HFFc6 (cell line): ENCODE results near the gene GIGYF1. TPM values are rescaled to one million over a fixed set of nuclear protein-coding genes. Genes with fewer than 3 reads are reported as not detected.
"Not testable (repeated sequence)": the region's sequence is repeated elsewhere in the genome, so short reads cannot be mapped to it uniquely, and the experiment has no call there.

Source experiments
- DNase-seq: peaks from one replicate; pipeline ENCODE4 v3.0.0-alpha.2; 2018
- H3K27ac Mint-ChIP-seq: 2 replicates; pipeline ENCODE4 v1.8.0; 2020; ENCODE audit warnings: mild to moderate bottlenecking, mixed read lengths
- H3K27me3 Mint-ChIP-seq: 2 replicates; pipeline ENCODE4 v1.8.0; 2021; ENCODE audit warnings: mild to moderate bottlenecking, moderate library complexity, mixed read lengths; ENCODE audit not compliant: insufficient read depth
- H3K36me3 Mint-ChIP-seq: 2 replicates; pipeline ENCODE4 v1.8.0; 2021; ENCODE audit warnings: low read depth, mixed read lengths
- H3K4me1 Mint-ChIP-seq: 2 replicates; pipeline ENCODE4 v1.8.0; 2020; ENCODE audit warnings: low read depth, mixed read lengths
- H3K4me3 Mint-ChIP-seq: 2 replicates; pipeline ENCODE4 v1.8.0; 2020; ENCODE audit warnings: mild to moderate bottlenecking, moderate library complexity, mixed read lengths
- H3K9me3 Mint-ChIP-seq: 2 replicates; pipeline ENCODE4 v1.8.0; 2020; ENCODE audit warnings: mild to moderate bottlenecking, mixed read lengths
- CTCF ChIP-seq: fragments of 200-600 bp; sonication (generic); IDR thresholded peaks from 2 replicates; pipeline ENCODE4 v1.5.0; 2021; ENCODE audit warnings: antibody characterized with exemption, mild to moderate bottlenecking
- total RNA-seq, 6 experiments: library from RNA; stranded (reverse); fragmentation: NEBNext Ultra II Directional; extraction: Animal tissue kit (Norgen Biotek cat#: 25700); gene quantifications; 2 replicates in 1 of 6; 3 replicates in 5 of 6; pipeline ENCODE4 v1.2.3, GENCODE V29; 2021

The GIGYF1 gene
- total RNA-seq, 6 experiments from 2014 or later = 17.7 to 21.8 (median 19.2) TPM

GRCh38 chr7:100730136-100730800 is 36.2 kb upstream of the GIGYF1 start:
- no peaks in the 10 kb centered on the region for H3K9me3 Mint-ChIP-seq
- DNase-seq = no peak
- no peak for TF ChIP-seq CTCF
- peaks cover 10% of the 10 kb centered on the region for H3K27me3 Mint-ChIP-seq
- H3K36me3 Mint-ChIP-seq = no peaks in the 10 kb centered on the region
- no peak overlapping the region for H3K27ac Mint-ChIP-seq
- no peak overlapping the region for H3K4me3 Mint-ChIP-seq
- peaks cover 21% of the 10 kb centered on the region for H3K4me1 Mint-ChIP-seq

DNA sequence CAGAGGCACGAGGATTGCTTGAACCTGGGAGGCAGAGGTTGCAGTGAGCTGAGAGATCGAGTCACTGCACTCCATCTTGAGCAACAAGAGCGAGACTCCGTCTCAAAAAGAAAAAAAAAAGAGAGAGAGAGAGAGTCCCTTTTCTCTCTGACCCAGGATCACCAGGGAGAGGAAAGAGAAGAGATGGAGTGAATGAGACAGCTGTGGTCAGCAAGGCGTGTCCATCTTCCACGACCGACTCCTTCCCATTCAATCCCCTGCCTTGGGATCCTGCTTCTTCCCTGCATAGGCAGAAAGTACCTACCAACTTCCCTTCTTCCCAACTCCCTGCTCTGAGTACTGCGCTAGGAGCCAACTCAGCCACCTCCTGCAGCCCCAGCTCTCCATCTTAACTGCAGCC is 34.1 kb upstream of the GIGYF1 start:
- Mint-ChIP-seq H3K4me3 (no peak overlapping the region), H3K9me3 (no peaks in the 10 kb centered on the region), H3K36me3 (no peaks in the 10 kb centered on the region), H3K27ac (no peak overlapping the region), H3K27me3 (peaks cover 16% of the 10 kb centered on the region), H3K4me1 (peaks cover 26% of the 10 kb centered on the region)
- no peak for DNase-seq
- TF ChIP-seq CTCF = no peak

DNA sequence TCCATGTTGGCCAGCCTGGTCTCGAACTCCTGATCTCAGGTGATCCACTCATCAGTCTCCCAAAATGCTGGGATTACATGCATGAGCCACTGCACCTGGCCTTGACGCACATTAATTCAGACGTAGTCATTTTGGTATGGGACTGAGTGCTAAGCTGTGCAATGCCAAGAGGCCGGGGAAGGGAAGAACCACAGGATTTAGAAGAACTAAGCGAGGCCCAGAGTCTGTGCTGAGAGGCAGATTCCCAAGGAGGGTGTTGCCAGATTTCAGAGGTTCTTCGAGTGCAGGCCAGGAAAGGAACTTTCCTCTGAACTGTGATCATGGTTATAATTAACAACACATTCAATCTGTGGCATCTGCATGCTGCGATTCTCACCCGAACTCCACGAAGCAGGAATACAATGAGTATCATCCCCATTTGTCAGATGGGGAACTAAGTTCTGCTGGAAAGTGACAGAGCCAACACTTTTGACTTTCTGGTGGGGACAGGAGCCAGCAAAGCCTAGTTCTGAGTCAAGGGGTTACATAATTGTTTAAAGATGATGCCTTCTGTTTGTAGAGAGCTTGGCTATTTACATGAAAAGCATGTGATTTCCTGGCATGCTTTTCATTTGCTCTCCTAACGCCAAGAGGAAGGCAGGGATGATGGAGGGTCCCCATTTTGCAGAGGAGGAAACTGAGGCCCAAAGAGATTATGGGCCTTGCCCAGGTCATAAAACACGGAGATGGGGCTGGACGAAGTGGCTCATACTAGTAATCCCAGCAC is 33.1 kb upstream of the GIGYF1 start:
- H3K4me3 Mint-ChIP-seq = peak overlapping the region; percentile 21

GRCh38 chr7:100724364-100724763 is 30.3 kb upstream of the GIGYF1 start:
- peaks cover 26% of the 10 kb centered on the region for H3K4me1 Mint-ChIP-seq
- H3K27me3 Mint-ChIP-seq = peaks cover 42% of the 10 kb centered on the region
- H3K9me3 Mint-ChIP-seq, H3K4me3 Mint-ChIP-seq, DNase-seq, H3K36me3 Mint-ChIP-seq, H3K27ac Mint-ChIP-seq: not testable (repeated sequence)

More for the DNA sequence above, 33.1 kb upstream of the GIGYF1 start:
- Mint-ChIP-seq H3K27me3 (peaks cover 19% of the 10 kb centered on the region), H3K36me3 (no peaks in the 10 kb centered on the region), H3K27ac (peak overlapping the region; percentile 90), H3K9me3 (no peaks in the 10 kb centered on the region), H3K4me1 (peaks cover 26% of the 10 kb centered on the region)
- no peak for TF ChIP-seq CTCF
- peak; percentile 82 for DNase-seq

GRCh38 chr7:100723732-100724275 is 29.8 kb upstream of the GIGYF1 start:
- Mint-ChIP-seq H3K9me3 (no peaks in the 10 kb centered on the region), H3K4me1 (peaks cover 26% of the 10 kb centered on the region), H3K4me3 (no peak overlapping the region), H3K27ac (no peak overlapping the region), H3K36me3 (no peaks in the 10 kb centered on the region), H3K27me3 (peaks cover 46% of the 10 kb centered on the region)
- TF ChIP-seq CTCF = no peak
- no peak for DNase-seq
